ENCODE measurements around the gene ZNF497.
A peak's percentile ranks its signal among the peaks of the same experiment; 100 is the strongest.
"Not testable (repeated sequence)": the region's sequence is repeated elsewhere in the genome, so short reads cannot be mapped to it uniquely, and the experiment has no call there.

The ZNF497 gene

GRCh38 chr19:58310685-58311084, 51.9 kb downstream of the ZNF497 start:
- H3K27ac Mint-ChIP-seq; H3K4me3 Mint-ChIP-seq; H3K4me1 Mint-ChIP-seq (ENCODE audit: low read depth); H3K27me3 Mint-ChIP-seq; intact Hi-C loops (cut with micrococcal nuclease): not testable (repeated sequence)
- Mint-ChIP-seq H3K36me3 (ENCODE audit: low read depth) (peaks cover 100% of the 10 kb centered on the region), H3K9me3 (peaks cover 56% of the 10 kb centered on the region)

- H3K4me3 Mint-ChIP-seq = no peak overlapping the region
- peaks cover 95% of the 10 kb centered on the region for H3K36me3 Mint-ChIP-seq (ENCODE audit: low read depth)
- H3K27me3 Mint-ChIP-seq = no peaks in the 10 kb centered on the region
- H3K4me1 Mint-ChIP-seq (ENCODE audit: low read depth) = peaks cover 14% of the 10 kb centered on the region
- peaks cover 53% of the 10 kb centered on the region for H3K9me3 Mint-ChIP-seq
- intact Hi-C loops (cut with micrococcal nuclease) = no loop called here
- no peak overlapping the region for H3K27ac Mint-ChIP-seq
Measured at GRCh38 chr19:58307736-58308135, 54.8 kb downstream of the ZNF497 start.

- Mint-ChIP-seq H3K4me3 (peak overlapping the region; percentile 95), H3K36me3 (ENCODE audit: low read depth) (peaks cover 95% of the 10 kb centered on the region), H3K27ac (peak overlapping the region; percentile 97), H3K27me3 (no peaks in the 10 kb centered on the region), H3K4me1 (ENCODE audit: low read depth) (peaks cover 14% of the 10 kb centered on the region), H3K9me3 (peaks cover 44% of the 10 kb centered on the region)
- intact Hi-C loops (cut with micrococcal nuclease) = loop anchor here (1.0 to 2.0 kb wide), 5 partner anchors 21 to 123 kb away; partner anchors contain the start of genes RPS5, ZNF274 and ZNF497
Measured at GRCh38 chr19:58305932-58306323, 56.6 kb downstream of the ZNF497 start.

- Mint-ChIP-seq H3K9me3 (peaks cover 44% of the 10 kb centered on the region), H3K27me3 (no peaks in the 10 kb centered on the region), H3K36me3 (ENCODE audit: low read depth) (peaks cover 95% of the 10 kb centered on the region), H3K4me3 (peak within 1 kb of the TSS; percentile 95), H3K27ac (peak within 1 kb of the TSS; percentile 97), H3K4me1 (ENCODE audit: low read depth) (peaks cover 14% of the 10 kb centered on the region)
- intact Hi-C loops (cut with micrococcal nuclease) = loop anchor here (1.0 to 2.0 kb wide), 5 partner anchors 22 to 122 kb away; partner anchors contain the start of genes RPS5, ZNF274 and ZNF497
Measured at GRCh38 chr19:58305065-58305931, 57.3 kb downstream of the ZNF497 start, which contains the start of gene ERVK3-1. Gene ERVK3-1 (plus strand): TSS chr19:58305377. CDS start chr19:58312169, 6,792 bp downstream.

- Mint-ChIP-seq H3K4me1 (ENCODE audit: low read depth) (peaks cover 14% of the 10 kb centered on the region), H3K27ac (peak overlapping the region; percentile 97), H3K36me3 (ENCODE audit: low read depth) (peaks cover 95% of the 10 kb centered on the region), H3K4me3 (peak overlapping the region; percentile 95), H3K9me3 (peaks cover 44% of the 10 kb centered on the region), H3K27me3 (no peaks in the 10 kb centered on the region)
- intact Hi-C loops (cut with micrococcal nuclease) = loop anchor here (1.0 to 2.0 kb wide), 5 partner anchors 23 to 121 kb away; partner anchors contain the start of genes RPS5, ZNF274 and ZNF497
Measured at GRCh38 chr19:58304748-58305064, 57.8 kb downstream of the ZNF497 start.

Data from dendritic cell treated with granulocyte-macrophage colony-stimulating factor and Interleukin-4, amounts not matched to agents 40 ng/mL and 50 ng/mL, for 4 days (primary cell).